ENCODE data around the gene MYOZ1.
"Not testable (repeated sequence)": the region's sequence is repeated elsewhere in the genome, so short reads cannot be mapped to it uniquely, and the experiment has no call there.

- TF ChIP-seq, protein P1, sequence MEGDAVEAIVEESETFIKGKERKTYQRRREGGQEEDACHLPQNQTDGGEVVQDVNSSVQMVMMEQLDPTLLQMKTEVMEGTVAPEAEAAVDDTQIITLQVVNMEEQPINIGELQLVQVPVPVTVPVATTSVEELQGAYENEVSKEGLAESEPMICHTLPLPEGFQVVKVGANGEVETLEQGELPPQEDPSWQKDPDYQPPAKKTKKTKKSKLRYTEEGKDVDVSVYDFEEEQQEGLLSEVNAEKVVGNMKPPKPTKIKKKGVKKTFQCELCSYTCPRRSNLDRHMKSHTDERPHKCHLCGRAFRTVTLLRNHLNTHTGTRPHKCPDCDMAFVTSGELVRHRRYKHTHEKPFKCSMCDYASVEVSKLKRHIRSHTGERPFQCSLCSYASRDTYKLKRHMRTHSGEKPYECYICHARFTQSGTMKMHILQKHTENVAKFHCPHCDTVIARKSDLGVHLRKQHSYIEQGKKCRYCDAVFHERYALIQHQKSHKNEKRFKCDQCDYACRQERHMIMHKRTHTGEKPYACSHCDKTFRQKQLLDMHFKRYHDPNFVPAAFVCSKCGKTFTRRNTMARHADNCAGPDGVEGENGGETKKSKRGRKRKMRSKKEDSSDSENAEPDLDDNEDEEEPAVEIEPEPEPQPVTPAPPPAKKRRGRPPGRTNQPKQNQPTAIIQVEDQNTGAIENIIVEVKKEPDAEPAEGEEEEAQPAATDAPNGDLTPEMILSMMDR (IDR thresholded peaks at IDR 0.05) = not testable (repeated sequence)
- TF ChIP-seq POLR2A (IDR thresholded peaks at IDR 0.05) = not testable (repeated sequence)
Measured at GRCh38 chr10:73665581-73665980, 24.3 kb upstream of the MYOZ1 start.
